SW480 (cell line): Measurements from ENCODE around the gene ITPA.

Experiments
- DNase-seq: peaks from one replicate; pipeline ENCODE4 v3.0.0-alpha.2; 2016; ENCODE audit warnings: low spot score

Gene ITPA

DNA sequence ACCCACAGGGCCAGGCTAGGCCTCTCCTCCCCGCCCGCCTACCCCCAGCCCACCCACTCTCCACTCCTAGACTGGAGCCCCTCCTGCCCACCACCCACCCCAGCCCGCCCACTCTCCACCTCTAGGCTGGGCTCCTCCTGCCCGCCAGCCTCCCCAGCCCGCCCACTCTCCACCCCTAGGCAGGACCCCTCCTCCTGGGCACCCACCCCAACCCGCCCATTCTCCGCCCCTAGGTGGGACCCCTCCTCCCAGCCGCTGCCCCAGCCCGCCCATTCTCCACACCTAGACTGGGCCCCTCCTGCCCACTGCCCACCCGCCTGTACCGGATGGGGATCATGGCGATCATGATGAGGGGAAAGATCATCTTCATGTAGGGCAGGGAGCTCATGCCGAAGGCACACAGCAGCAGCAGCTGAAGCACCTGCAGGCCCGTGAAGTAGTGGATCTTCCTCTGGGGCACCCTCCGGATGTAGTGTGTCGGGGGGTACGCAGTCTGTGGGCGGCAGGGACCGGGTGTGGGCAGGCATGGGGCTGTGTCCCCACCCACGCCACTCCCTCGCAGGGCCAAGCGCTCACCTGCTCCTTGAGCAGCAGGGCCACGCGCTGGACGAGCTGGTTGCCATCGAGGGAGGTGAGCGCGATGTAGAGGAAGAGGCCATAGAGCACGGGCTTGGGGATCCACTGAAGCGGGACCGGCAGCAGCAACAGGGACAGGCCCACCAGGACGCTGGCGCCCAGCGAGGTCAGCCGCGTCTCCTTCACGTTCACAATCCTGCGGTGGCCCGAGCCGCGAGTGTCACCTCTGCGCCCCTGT lies 18.8 kb downstream of the ITPA start:
- no peak for DNase-seq

DNA sequence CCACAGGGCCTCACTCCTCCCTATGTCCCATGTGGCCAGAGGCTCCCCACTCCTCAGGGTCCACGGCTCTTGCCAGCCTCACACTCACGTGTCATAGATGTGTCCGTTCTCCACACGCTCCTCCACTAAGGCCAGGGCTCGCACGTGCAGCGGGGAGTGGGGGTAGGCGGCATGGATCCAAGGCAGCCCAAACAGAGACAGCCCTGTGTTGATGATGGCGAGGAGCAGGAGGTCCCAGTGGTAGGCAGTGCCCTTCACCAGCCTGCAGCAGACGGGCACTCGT lies 19.4 kb downstream of the ITPA start:
- DNase-seq = no peak

DNA sequence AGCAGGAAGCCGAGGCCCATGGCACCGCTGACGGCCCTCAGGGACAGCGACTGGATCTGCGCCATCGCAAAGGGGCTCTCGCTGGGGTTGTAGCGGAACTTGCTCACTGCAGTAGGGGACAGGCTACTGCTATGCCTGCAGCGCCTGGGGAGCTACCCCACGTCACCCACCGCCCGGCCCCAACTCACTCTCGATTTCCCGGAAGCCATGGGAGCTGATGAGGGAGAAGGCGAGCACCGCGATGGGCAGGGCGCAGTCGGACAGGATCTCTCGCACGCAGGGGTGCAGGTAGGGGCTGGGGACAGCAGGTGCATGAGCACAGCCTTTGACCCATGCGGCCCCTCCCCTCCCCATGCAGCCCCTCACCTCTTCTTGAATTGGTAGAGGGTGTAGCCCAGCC lies 19.9 kb downstream of the ITPA start:
- DNase-seq = no peak

DNA sequence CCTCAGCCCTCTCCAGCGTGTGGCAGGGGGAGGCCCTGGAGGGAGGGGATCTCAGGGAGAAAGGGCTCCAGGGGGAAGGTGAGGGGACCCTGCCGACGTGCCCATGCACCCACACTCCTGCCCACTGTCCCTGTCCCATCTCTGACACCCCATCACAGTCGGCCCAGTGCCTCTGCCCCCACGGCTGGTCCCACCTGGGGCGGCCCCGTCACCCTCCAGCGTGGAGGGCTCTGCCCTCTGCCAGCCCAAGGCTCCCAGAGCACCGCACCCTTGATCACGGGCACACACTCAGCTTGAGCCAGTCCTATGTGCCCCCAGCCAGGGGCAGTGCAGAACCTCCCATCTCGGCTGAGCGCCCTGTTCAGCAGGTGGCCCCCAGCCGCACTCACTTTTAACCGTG lies 20.5 kb downstream of the ITPA start:
- no peak for DNase-seq

DNA sequence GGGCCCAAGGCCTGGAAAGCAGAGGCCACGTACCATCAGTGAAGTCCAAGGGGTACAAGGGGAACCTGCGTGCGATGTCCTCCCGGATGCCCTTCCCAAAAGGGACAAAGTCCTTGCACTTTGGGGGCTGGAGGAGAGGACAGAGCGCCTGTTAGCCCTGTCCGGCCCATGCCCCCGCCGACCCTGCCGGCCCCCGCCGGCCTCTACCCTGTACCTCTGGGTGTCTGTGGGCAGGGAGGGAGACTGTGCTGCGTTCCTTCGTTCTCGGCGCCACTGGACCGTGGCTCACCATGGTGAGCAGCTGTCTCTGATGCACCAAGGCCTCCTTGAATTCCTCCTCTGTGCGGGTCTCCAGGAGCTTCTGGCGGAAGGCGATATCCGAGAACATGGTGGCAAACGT lies 21.8 kb downstream of the ITPA start:
- DNase-seq = no peak

DNA sequence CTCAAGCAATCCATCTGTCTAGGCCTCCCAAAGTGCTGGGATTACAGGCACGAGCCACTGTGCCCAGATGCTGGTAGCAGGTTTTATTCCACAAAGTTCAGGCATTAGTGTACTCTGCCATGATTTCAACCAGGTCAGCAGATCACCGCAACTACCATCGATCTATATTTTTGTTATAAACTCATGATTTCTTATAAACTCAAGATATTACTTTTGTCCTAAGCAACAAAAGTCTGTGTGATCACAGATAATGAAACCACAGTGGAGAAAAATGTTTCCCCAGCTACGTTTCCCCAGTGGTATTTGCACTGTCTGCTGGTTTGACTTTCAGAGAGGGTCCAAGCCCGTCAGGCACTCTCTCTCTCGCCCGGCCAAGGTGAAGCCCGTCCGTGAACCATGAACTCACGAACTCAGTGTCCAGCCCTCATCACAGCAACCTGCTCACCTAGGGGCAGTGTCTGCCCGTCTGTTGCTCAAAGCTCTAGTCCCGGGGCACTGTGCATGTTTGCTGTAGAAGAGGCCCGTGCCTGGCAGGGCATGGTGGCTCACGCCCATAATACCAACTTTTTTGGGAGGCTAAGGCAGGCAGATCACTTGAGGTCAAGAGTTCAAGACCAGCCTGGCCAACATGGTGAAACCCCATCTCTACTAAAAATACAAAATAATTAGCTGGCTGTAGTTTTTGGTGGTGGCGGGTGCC lies 22.7 kb downstream of the ITPA start:
- DNase-seq = no peak

DNA sequence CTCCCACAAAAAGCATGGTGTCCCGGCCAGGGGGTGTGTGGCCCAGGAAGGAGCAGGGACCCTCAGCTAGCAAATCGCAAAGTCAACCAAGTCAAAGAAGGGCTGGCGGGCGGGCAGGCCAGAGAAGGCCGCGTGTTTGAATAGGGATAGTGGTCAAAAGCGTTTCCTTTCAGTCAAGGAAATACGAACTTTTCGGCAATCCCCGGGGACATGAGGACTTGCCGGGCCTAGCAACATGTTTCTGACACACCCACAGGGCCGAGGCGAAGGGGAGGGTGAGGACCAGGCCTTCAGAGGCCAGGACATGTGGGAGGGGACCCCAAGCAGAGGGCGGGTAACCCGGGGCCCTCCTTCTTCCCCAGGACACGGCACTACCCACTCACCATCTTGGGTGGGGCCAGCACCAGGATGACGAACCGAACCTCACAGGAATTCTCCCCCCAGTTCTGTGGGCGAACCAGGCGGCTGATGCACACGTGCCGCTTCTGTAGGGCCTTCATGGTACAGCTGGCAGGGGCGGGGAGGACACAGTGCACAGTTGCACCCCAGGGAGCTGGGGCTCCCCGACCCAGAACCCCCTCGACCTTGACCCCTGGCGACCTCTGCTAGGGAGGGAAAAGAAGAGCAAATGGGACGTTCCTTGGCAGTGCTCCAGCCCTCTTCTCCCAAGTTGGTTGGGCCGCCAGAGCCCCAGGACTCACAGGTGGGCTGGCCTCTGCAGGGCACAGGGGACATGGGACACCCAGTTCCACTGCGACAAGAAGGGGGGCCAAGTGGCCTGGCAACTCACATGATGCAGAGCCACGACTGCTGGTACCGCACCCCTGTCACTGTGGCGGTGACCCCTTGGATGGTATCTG lies 24.1 kb downstream of the ITPA start:
- no peak for DNase-seq

DNA sequence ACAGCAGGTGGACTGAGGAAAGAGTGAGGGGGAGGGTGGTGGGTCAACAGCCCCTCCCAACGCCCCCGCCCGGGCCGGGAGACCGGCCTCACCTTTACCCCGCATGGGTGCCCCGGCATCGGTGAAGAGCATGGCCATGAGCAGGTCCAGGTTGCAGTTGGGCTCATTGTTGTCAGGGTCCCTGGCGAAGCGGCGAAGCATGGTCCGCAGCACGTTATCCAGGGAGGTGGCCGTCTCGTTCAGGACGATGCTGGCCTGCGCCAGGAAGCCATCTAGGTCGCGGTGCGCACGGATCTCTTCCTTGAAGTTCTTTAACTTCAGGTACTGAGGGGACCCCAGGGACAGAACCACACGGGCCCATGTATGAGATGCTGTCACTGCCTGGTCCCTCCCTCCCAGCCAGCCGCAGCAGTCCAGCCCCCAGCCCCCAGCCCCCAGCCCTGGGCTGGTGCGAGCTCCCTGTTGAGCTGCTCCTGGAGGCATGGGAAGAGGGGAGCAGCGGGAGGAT lies 24.7 kb downstream of the ITPA start:
- no peak for DNase-seq

DNA sequence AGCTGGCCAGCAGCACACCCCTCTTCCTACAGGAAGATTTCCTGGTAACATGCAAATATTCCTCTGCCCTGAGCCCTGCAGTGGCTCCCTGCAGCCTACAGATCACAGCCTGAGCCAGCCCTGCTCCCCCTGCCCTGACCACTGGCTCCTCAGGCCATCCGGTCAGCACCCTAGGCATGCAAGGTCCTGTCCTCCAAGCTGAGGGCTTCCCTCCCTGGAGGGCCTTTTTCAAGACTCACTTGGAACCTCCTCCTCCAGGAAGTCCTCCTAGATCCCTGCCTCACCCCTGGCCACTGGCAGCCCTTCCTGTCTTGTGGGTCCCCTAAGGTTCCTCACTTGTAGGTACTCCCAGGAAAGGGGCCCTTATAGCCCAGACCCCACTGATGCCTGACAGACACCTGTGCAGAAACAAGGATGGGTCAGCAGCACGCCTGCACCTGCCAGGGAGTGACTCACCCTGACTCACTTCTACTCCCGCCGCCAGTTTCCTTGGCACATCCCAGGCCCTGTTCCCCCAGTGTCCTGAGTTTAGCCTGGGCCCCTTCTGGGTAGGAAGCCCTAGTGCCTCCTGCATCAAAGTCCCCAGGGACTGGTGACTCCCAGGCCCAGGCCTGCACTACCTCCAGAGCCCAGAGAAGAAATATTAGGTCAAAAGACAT lies 26.5 kb downstream of the ITPA start:
- peak; percentile 70 for DNase-seq

DNA sequence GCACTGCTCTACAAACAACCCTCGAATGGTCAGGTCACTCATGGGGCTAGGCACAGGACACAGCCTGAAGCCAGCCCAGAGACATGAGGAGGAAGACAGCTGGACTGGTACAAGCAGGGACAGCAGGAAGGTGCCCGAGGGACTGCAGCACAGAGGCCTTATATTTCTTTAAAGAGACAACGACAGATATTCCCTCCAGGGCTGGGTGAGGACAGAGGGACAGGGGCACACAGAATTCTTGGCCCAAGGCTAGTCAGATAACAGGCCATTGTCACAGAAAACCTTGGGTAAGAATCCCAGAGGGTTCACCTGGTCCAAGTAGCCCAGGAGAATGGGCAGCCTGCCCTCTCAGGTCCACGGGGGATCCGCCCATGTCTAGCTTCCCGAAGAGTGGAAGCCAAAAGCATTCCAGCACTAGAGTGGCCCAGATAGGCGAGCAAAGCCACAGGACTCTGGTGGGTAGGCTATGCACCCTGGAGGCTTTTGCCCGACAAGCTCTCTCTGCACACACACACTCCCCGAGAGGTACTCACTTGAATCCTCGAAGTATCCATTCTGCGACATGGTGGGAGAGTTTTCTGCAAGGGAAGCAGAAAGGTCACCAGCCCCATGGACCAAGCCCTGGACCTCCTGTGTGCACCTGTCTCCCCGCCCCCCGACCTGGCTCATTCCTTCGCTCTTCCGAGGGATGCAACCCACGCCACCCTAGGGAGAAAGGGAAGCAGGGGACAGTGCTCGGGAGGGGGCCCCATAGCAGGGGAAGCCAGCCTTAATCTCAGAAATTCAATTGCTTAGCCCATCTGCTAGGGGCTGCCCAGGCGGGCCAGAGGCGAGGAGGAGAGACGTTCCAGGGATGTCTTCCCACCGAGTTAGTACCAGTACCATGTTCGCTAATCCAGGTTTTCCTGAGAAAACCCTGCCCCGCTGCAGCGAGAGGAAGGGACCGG lies 28.0 kb downstream of the ITPA start:
- DNase-seq = no peak

DNA sequence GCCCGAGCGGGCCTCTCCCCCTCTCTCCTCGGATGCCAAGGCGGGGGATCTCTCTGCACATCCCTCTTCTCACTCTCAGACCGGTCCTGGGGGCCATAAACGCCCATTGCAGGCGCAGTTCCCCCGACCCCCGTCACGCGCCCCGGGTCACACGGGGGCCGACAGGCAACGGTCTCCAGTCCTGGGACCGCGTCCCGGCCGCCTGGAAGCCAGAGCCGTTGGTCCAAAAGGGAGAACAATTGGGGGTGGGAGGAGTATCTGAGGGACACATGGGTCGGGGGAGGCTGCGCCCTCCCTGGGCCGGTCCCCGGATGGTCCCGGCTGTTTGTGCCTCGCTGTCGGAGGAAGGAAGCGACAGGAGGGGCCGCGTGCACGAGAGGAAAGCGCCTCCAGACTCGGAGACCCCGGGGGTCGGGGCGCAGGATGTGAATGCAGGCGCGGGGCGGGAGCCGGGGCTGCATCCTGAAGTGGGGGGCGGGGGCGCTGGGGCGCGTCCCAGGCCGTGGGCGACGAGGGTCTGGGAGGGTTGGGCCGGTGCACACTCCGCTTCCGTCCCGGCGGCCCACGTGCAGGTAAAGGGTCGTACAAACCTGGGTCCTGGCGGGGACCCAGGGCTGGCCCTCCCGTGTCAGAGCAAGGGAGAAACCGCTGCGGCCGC lies 28.8 kb downstream of the ITPA start:
- no peak for DNase-seq

DNA sequence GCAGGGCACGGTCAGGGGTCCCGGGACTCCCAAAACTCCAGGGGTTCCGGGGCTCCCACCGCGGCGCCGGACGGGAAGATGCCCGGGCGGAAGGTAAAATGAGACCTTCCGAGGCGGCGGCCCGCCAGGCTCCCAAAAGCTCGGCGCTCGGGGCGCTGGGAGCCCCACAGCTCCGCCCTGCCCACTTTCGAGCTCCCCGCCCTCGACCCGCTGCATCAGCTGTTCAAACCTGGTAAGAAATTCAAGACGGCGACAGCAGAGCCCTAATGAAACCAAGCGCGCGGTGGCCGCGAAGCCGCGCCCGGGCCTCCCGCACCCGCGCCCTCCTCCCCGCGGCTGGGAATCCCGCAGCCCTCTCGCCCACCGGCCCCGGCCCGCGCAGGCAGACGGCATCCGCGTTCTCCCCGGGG lies 29.3 kb downstream of the ITPA start:
- DNase-seq = peak; percentile 61

DNA sequence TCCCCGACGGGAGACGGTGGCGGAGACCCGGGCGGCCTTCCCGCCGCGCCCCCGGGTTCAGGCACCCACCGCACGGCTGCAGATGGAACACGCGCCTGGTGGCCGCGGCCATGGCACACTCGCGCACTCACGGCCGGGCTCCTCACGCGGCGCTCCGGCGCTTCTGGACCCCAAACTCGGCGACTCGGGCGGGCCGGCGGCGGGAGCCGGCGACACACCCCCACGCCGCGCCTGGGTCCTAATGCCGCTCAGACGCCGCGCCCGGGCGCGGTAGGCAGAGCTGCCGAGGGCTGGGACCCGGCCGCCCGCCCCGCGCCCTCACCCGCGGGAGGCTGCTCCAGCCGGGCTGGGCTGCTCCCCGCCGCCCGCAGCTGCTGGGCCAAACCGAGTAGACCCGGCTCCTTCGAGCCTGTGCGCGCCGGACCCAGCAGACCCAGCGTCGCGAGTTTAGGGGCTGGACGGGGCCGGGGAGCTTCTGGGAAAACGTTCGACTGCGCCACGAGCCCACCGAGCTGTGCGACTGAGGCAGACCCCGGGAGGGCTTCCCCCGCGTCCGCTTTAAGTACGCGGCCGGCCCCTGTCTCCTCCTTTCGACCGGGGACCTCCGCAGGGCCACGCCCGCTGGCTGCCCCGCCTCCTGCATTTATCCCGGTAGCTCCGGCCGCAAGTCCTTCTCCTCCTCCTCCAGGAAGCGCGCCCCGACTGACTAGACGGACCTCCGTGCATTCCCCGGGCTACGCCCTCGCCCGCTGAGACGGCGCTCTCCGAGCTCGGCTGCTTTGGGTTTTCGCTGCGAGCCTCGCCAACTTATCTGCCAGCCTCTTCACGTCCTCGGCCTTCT lies 29.9 kb downstream of the ITPA start, which contains the start of gene SLC4A11:
Gene SLC4A11 (minus strand): TSS at position 165 of the 841 bp plus-strand sequence. CDS start 53 bp downstream, at position 112.
- peak; percentile 84 for DNase-seq

DNA sequence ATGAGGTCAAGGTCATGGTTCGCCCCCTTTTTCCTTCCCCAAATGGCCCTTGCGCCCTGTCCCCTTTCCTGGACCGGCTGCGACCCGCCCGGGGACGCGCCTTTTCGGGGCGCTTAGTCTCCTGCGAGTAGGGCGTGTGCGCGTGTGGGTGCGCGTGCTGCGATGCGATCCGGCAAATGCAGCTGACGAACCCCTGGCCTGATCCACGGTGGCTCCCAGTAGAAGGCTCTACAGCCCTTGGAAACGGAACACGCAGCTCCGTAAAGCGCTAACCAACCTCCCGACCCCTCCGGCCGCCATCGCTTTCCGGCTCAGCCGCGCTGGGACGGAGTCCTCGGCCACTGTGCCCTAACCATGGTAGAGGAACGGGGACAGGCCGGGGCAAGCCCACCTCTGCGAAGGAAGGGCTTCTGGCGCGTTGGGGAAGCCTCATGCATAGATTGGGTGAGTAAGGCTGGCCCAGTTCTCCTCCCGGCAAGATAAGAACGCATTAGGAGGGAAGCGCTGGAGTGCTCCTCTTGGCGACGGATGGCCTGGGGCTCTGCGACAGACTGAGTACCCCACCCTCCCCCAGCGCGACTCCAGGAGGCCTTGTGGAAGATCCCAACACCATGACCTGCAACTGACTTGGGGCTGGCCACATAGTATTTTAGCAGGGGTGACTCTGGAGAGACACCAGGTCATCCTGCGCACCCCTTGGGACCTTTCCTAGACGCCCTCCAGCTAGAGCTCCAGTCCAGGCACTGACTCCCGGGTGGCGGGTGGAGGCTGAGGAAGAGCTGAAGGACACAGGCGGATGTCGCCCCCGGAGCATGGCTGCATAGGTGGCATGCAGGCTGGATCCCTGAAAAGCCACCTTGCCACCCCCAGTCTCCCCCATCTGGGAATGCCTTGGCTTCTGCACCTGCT lies 30.8 kb downstream of the ITPA start:
- DNase-seq = no peak

DNA sequence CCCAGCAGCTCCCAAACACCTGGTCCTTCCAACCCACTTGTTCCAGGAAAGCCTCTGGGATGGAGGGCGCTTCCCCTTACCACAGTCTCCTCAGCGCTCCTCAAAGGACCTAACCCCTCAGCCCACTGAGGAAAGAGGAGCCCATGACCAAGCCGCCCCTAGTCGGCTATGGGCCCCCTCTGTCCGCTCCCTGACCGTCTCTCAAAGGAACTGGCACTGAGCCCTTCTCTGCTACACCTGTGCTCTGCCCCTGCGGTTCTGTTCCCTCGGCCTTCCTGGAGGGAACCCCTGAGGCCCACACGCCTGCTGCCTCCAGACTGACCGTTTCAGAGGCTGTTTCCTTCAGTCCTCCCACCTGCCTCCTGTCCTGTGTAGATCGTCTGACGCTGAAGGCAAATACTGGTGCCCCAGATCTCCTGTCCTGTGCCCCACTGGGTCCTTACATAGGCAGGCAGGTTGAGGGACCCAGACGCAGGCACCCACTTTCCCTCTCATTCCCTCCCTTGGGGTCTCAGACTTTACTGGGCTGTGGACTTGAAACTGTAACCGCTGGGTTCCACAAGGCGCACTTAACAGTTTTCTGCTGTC lies 31.6 kb downstream of the ITPA start:
- DNase-seq = no peak

DNA sequence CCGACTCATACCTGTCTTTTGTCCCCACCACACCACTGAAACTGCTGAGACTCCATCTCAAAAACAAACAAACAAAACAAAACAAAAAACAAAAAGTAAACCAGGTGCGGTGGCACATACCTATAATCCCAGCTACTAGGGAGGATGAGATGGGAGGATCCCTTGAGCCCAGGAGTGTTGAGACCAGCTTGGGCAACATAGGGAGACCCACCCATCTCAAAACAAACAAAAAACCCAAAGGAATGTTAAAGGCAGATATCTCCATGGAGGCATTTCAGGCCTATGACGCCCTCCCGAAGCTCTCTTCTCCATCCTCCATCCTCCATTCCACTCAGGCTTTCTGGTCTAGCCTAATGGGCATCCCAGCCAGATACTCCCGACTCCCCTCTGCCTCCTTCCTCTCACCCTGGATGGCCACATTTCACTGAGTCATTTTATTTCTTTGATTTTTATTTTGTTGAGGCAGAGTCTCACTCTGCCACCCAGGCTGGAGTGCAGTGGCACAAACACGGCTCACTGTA lies 32.9 kb downstream of the ITPA start:
- peak; percentile 37 for DNase-seq

DNA sequence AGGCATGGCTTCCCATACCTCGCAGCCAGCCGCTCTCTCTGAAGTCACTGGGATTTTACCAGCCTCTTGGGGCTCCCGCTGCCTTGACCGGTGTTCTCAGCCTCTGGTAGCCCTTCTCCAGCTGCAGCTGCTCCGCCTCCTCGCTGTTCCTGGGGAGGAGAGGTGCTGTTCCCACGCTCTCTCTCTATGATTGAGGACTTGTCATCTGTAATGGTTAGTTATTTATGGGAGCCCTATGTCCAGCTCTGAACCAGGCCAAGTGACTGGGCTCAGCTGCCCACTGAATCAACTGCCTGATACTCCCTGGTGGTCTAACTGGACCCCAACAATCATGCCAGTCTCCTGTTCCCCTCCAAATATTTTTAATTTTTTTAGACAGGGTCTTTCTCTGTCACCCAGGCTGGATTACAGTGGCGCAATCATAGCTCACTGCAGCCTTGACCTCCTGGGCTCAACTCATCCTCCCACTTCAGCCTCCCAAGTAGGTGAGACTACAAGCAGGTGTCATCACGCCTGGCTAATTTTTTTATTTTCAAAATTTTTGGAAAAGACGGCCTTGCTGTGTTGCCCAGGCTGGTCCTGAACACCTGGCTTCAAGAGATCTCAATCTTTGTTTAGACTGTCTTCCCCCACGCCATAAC lies 34.5 kb downstream of the ITPA start:
- no peak for DNase-seq
